ENCODE data around the gene WDFY3.

Gene WDFY3

GRCh38 chr4:84767168-84767567 is 199.3 kb downstream of the WDFY3 start:
- no peak for TF ChIP-seq CTCF (conservative IDR thresholded peaks at IDR 0.05)
- no peak overlapping the region for H3K27ac ChIP-seq

- H3K27ac ChIP-seq: no peak overlapping the region
- no peak for TF ChIP-seq CTCF (conservative IDR thresholded peaks at IDR 0.05)
Observed at GRCh38 chr4:84753321-84753972, 213.0 kb downstream of the WDFY3 start.

- TF ChIP-seq CTCF (conservative IDR thresholded peaks at IDR 0.05): no peak
- peak overlapping the region; percentile 6; the same call in 1 of the 2 replicates for H3K27ac ChIP-seq
Observed at GRCh38 chr4:84751707-84752106, 214.8 kb downstream of the WDFY3 start.

- TF ChIP-seq CTCF (conservative IDR thresholded peaks at IDR 0.05): no peak
Observed at GRCh38 chr4:84750960-84751283, 215.6 kb downstream of the WDFY3 start.

GRCh38 chr4:84750260-84750959 is 216.1 kb downstream of the WDFY3 start:
- H3K27ac ChIP-seq: peak overlapping the region; percentile 6; the same call in 1 of the 2 replicates
- peak; percentile 82 for TF ChIP-seq CTCF (conservative IDR thresholded peaks at IDR 0.05)

More at GRCh38 chr4:84750960-84751283, 215.6 kb downstream of the WDFY3 start:
- peak overlapping the region; percentile 6; the same call in 1 of the 2 replicates for H3K27ac ChIP-seq

GRCh38 chr4:84740057-84740456 is 226.4 kb downstream of the WDFY3 start:
- no peak for TF ChIP-seq CTCF (conservative IDR thresholded peaks at IDR 0.05)

GRCh38 chr4:84738622-84739021 is 227.9 kb downstream of the WDFY3 start:
- TF ChIP-seq CTCF (conservative IDR thresholded peaks at IDR 0.05): no peak
- H3K27ac ChIP-seq: no peak overlapping the region

More at GRCh38 chr4:84740057-84740456, 226.4 kb downstream of the WDFY3 start:
- no peak overlapping the region for H3K27ac ChIP-seq
